ENCODE data around the gene PDIA4. TPM values are rescaled to one million over a fixed set of nuclear protein-coding genes. Genes with fewer than 3 reads are reported as not detected.

The PDIA4 gene
- total RNA-seq, 1 donor from 2014 or later = 307 TPM

DNA sequence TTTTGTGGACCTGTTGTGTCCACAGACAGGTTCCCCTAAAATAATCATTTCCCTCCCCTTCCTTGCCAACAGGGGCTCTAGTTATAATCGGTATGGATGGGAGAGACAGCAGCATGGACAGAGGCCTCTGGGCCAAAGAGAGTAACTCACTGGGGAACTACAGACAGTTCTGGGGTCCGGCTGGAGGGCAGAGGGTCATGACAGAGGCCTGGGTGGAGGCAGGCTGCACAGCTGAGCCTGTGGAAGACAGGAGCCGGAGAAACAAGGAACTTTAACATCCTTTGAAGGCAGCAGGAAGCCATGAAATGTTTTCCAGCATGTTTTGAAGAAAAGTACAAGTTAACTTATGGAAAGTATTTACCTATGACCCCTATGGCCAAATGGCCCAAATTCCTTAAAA lies 68.6 kb downstream of the PDIA4 start:
- TF ChIP-seq, protein P1, sequence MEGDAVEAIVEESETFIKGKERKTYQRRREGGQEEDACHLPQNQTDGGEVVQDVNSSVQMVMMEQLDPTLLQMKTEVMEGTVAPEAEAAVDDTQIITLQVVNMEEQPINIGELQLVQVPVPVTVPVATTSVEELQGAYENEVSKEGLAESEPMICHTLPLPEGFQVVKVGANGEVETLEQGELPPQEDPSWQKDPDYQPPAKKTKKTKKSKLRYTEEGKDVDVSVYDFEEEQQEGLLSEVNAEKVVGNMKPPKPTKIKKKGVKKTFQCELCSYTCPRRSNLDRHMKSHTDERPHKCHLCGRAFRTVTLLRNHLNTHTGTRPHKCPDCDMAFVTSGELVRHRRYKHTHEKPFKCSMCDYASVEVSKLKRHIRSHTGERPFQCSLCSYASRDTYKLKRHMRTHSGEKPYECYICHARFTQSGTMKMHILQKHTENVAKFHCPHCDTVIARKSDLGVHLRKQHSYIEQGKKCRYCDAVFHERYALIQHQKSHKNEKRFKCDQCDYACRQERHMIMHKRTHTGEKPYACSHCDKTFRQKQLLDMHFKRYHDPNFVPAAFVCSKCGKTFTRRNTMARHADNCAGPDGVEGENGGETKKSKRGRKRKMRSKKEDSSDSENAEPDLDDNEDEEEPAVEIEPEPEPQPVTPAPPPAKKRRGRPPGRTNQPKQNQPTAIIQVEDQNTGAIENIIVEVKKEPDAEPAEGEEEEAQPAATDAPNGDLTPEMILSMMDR (conservative IDR thresholded peaks at IDR 0.05; ENCODE audit: low read depth, low read length) = no peak
- no peak for DNase-seq (ENCODE audit: low read depth)
- no peak overlapping the region for H3K4me3 ChIP-seq (ENCODE audit: low read depth, low read length)

DNA sequence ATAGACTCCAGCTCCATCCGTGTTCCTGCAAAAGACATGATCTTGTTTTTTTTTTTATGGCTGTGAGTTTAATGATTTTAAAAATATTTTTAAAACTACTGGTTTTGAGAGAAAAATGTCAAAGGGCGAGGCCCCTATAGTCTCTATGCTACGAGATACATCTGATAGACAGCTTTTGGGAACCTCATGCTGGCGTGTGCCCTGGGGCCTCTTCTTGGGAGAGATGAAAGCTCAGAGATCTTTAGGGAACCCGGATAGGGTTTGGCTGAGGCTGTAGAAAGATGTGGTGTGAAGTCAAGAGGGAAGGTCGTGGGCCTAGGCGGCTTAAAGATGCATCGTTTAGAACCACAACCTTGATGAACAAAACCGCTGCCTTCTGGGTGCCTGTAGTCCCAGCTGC lies 70.2 kb downstream of the PDIA4 start:
- no peak overlapping the region for H3K4me3 ChIP-seq (ENCODE audit: low read depth, low read length)
- DNase-seq (ENCODE audit: low read depth) = no peak
- TF ChIP-seq, protein P1 (conservative IDR thresholded peaks at IDR 0.05; ENCODE audit: low read depth, low read length) = no peak

DNA sequence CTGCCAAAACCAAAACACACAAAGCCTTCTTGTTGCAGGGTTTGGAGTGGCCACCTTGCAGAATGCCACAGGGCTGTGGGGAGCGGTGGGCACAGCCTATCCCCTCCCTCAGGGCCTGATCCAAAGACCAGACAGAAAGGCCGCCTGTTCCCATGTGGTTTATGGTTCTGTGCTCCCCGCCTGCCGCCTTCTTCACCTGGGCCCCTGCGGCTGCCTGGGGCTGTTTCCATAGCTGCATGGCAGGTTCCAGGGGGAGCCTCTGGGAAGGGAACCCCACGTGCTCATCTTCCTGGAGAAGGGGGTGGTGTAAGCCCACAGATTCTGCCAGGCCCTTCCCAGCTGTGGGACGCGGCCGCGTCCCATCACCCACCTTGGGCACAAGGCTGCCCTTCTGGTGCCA lies 73.5 kb downstream of the PDIA4 start:
- no peak for DNase-seq (ENCODE audit: low read depth)
- no peak overlapping the region for H3K4me3 ChIP-seq (ENCODE audit: low read depth, low read length)
- TF ChIP-seq, protein P1 (conservative IDR thresholded peaks at IDR 0.05; ENCODE audit: low read depth, low read length) = no peak

DNA sequence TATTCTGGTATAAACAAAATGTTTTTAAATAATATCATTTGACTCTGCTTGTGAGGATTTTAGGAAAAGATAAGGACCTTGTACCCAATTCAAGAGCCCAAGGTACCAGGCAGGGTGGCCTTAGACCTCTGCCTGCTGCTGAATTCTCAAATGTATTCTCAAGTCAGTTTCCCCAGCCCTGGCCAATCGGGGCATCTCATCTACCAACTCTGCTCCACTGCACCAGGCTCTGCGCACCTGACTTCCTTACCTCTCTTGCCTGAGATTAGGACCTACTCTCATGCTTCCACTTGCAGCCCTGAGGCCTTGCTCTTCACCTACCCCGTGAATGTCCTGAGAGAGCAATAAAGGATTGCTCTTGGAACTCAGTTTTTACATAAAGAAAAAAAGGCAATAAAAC lies 74.6 kb downstream of the PDIA4 start:
- TF ChIP-seq, protein P1 (conservative IDR thresholded peaks at IDR 0.05; ENCODE audit: low read depth, low read length) = no peak
- H3K4me3 ChIP-seq (ENCODE audit: low read depth, low read length) = no peak overlapping the region
- no peak for DNase-seq (ENCODE audit: low read depth)

Other genes starting within 250 kb of the PDIA4 start
- 24.9 and 26.5 TPM in 2 replicates for gene EZH2, start 144.2 kb downstream of the PDIA4 start, total RNA-seq
- 3.6 and 5.1 TPM in 2 replicates for gene ZNF786, start 62.2 kb upstream of the PDIA4 start, total RNA-seq
- 0.69 and 0.87 TPM in 2 replicates for gene ZNF425, start 97.8 kb upstream of the PDIA4 start, total RNA-seq
- gene ZNF398, start 118.9 kb upstream of the PDIA4 start, total RNA-seq = 10.3 and 11.1 TPM in 2 replicates
- 18.5 and 22.1 TPM in 2 replicates for gene ZNF282, start 167.0 kb upstream of the PDIA4 start, total RNA-seq
- gene ZNF212, start 211.1 kb upstream of the PDIA4 start, total RNA-seq = 4.3 and 4.7 TPM in 2 replicates
- 4.8 and 5.4 TPM in 2 replicates for gene ZNF783, start 233.7 kb upstream of the PDIA4 start, total RNA-seq